Uterus (tissue), 2 donors: ENCODE measurements around the gene CREB5.

Experiments
- POLR2A ChIP-seq, 2 donors: fragments of 450-650 bp; IDR thresholded peaks; one replicate each; pipeline ENCODE4 v1.6.1; 2016; ENCODE audit warnings: antibody characterized with exemption in 2 of 2, mild to moderate bottlenecking in 1 of 2, moderate library complexity in 1 of 2
- TF ChIP-seq, protein P1 (sequence below), 4 experiments: fragments of 200-600 bp in 2 of 4; fragments of 450-650 bp in 2 of 4; sonication (generic) in 2 of 4; IDR thresholded peaks; one replicate each; pipeline ENCODE4 v1.5.1; 2016 to 2019; ENCODE audit warnings: antibody characterized with exemption in 4 of 4, mild to moderate bottlenecking in 2 of 4, moderate library complexity in 1 of 4

DNA sequence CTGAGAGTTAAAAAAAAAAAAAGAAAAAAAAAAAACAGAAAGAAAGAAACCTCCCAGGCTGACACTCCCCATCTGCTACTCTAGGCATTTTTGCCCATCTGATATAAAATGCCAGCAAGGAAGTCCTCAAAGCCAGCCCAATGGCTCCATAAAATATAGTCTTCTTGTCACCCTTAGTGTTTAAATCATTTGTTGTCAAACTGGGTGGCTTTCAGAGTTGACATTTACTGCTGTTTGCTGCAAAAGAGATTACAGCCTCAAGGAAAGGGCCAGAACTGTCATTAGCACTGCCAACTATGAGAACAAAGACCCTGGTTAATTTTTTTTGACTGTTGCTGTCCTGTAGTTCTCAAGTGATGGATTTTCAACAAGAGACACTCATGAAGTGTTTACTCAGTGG lies 459.3 kb downstream of the CREB5 start:
- TF ChIP-seq, protein P1, sequence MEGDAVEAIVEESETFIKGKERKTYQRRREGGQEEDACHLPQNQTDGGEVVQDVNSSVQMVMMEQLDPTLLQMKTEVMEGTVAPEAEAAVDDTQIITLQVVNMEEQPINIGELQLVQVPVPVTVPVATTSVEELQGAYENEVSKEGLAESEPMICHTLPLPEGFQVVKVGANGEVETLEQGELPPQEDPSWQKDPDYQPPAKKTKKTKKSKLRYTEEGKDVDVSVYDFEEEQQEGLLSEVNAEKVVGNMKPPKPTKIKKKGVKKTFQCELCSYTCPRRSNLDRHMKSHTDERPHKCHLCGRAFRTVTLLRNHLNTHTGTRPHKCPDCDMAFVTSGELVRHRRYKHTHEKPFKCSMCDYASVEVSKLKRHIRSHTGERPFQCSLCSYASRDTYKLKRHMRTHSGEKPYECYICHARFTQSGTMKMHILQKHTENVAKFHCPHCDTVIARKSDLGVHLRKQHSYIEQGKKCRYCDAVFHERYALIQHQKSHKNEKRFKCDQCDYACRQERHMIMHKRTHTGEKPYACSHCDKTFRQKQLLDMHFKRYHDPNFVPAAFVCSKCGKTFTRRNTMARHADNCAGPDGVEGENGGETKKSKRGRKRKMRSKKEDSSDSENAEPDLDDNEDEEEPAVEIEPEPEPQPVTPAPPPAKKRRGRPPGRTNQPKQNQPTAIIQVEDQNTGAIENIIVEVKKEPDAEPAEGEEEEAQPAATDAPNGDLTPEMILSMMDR (IDR thresholded peaks at IDR 0.05) = no peak
- no peak for TF ChIP-seq POLR2A (IDR thresholded peaks at IDR 0.05)
